GM12892 (cell line): ENCODE measurements around the gene STUB1.

Experiments used
- POLR2A ChIP-seq: IDR thresholded peaks from 2 replicates; pipeline ENCODE4 v1.6.1; 2011; ENCODE audit warnings: low read depth, low read length, control low read depth
- POLR2AphosphoS5 ChIP-seq: IDR thresholded peaks from 2 replicates; pipeline ENCODE4 v1.6.1; 2011; ENCODE audit warnings: low read depth, low read length, control low read depth
- TAF1 ChIP-seq: IDR thresholded peaks from 2 replicates; pipeline ENCODE4 v1.6.1; 2011; ENCODE audit warnings: low read depth, mild to moderate bottlenecking, control low read depth, low read length, borderline replicate concordance

DNA sequence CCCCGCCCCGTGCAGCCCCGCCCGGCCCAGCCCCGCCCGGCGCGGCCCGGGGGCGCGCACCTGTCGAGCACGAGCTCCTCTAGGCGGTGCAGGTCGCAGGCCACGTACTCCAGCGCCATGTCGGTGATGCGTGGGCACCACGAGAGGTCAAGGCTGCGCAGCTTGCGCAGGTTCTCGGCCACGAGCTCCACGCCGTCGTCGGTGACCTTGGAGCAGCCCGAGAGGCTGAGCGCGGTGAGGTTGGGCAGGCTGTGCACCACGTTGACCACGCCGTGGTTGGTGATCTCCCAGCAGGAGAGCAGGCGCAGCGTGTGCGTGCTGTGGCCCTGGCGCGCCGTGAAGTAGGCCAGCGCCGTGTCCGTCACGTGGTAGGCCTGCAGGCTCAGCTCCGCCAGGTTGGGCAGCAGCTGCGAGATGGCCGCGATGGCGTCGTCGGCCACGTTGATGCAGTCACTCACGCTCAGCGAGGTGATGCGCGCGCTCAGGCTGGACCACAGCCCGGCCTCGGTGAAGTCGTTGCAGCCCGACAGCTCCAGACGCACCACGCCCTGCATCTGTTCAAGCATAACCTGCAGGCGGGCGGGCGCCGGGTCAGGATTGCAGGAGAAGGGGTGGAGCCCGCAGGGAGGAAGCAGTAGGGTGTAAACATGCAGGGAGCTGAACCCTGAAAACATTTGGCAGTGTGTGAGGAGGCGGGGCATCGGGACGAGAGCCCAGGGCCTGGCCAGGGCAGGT, 15.3 kb downstream of the STUB1 start:
- TF ChIP-seq POLR2AphosphoS5 (0 out of 2 replicates have a peak, but pooled peaks have one; percentile 36), POLR2A (peak; percentile 41; the same call in 1 of the 2 replicates), TAF1 (no peak)
